Adrenal gland (tissue), 5 donors: ENCODE measurements around the gene CLEC2L.

Source experiments
- POLR2A ChIP-seq, 2 donors: fragments of 450-650 bp; IDR thresholded peaks; one replicate each; pipeline ENCODE4 v1.6.1; 2017; ENCODE audit warnings: antibody characterized with exemption in 2 of 2, mild to moderate bottlenecking in 2 of 2, moderate library complexity in 1 of 2
- TF ChIP-seq, protein P1 (sequence below), 6 experiments: fragments of 450-650 bp in 4 of 6; fragments of 200-600 bp in 2 of 6; sonication (generic) in 1 of 6; IDR thresholded peaks; 1 replicate in 5 of 6; 2 replicates in 1 of 6; pipeline versions ENCODE4 v1.5.1 to v1.8.0; 2016 to 2021; ENCODE audit warnings: antibody characterized with exemption in 6 of 6, mild to moderate bottlenecking in 2 of 6, moderate library complexity in 1 of 6
- donor health status: DM: no; HTN: no; CAD: no.

DNA sequence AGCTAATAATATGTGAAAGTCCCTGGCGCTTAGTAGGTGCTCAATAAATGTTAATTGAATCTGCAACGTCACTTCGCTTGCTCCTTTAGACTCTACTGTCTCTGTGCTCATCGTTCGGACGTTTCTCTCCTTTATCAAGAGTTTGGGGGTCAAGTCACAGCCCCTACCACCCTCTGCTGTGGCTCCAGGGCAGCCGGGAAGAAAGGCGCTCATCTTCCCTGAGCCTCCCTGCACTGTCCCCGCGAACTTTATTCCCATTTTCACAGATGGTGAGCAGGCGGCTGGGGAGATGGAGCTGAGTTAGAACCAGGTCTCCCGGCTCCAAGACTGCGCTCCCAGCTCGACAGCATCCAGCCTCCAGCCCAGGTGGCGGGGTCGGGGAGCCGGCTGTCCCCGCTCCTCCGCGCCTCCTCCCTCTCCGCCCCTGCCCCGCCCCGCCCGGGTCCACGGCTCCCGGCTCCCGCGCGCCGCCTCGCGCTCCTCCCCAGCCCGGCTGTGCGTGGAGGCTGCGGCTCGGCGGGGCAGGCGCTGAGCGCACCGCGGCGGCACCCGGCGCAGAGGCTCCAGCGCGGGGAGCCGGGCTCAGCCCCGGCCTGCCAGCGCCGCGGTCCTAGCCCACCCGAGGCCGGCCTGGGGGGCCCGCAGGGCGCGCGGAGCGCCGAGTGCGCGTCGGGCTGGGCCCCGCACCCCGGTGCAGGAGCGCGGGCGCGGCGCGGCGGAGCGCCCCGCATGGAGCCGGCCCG is at the start of gene CLEC2L:
- TF ChIP-seq, protein P1, sequence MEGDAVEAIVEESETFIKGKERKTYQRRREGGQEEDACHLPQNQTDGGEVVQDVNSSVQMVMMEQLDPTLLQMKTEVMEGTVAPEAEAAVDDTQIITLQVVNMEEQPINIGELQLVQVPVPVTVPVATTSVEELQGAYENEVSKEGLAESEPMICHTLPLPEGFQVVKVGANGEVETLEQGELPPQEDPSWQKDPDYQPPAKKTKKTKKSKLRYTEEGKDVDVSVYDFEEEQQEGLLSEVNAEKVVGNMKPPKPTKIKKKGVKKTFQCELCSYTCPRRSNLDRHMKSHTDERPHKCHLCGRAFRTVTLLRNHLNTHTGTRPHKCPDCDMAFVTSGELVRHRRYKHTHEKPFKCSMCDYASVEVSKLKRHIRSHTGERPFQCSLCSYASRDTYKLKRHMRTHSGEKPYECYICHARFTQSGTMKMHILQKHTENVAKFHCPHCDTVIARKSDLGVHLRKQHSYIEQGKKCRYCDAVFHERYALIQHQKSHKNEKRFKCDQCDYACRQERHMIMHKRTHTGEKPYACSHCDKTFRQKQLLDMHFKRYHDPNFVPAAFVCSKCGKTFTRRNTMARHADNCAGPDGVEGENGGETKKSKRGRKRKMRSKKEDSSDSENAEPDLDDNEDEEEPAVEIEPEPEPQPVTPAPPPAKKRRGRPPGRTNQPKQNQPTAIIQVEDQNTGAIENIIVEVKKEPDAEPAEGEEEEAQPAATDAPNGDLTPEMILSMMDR (IDR thresholded peaks at IDR 0.05) = no peak
- no peak for TF ChIP-seq POLR2A (IDR thresholded peaks at IDR 0.05)
